ENCODE results near the gene GRIP2.

DNA sequence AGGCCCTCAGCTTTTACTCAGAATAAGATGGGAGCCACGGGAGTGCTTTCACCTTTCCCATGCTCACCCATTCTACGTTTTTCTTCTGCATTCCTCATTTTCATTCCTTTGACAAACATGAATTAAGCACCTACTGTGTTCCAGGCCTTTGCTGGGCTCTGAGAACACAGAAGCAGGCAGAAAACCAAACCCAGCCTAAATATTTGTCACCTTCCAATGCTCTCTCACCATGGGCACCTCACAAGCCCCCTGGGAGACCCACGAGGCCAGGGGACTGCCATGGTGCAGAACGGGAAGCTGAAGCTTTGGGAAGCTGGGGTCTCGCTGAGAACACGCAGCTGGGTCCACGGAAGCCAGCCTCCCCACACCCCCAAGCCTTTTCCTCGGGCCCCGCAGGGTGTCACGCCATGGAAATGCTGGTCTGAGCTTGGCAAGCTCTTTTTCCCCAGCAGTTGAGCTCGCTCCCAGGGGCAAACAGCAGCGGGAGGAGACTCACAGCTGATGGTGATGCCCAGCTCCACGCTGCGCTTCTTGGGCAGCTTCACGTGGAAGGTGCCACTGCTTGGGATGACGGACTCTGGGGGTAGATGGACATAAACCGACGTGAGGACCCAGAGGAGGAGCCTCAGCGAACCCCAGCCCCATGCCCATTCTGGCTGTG is 27.7 kb downstream of the GRIP2 start:
- TF ChIP-seq EZH2 (IDR thresholded peaks at IDR 0.05; ENCODE audit: borderline replicate concordance, low read depth, low read length, severe bottlenecking): no peak
- TF ChIP-seq POLR2A (IDR thresholded peaks at IDR 0.05; ENCODE audit: low read depth, low read length): no peak
- TF ChIP-seq, protein P1, sequence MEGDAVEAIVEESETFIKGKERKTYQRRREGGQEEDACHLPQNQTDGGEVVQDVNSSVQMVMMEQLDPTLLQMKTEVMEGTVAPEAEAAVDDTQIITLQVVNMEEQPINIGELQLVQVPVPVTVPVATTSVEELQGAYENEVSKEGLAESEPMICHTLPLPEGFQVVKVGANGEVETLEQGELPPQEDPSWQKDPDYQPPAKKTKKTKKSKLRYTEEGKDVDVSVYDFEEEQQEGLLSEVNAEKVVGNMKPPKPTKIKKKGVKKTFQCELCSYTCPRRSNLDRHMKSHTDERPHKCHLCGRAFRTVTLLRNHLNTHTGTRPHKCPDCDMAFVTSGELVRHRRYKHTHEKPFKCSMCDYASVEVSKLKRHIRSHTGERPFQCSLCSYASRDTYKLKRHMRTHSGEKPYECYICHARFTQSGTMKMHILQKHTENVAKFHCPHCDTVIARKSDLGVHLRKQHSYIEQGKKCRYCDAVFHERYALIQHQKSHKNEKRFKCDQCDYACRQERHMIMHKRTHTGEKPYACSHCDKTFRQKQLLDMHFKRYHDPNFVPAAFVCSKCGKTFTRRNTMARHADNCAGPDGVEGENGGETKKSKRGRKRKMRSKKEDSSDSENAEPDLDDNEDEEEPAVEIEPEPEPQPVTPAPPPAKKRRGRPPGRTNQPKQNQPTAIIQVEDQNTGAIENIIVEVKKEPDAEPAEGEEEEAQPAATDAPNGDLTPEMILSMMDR (IDR thresholded peaks at IDR 0.05; ENCODE audit: extremely low read depth in 1 of 2, insufficient read depth in 1 of 2, low read depth in 1 of 2, low read length in 2 of 2): no peak
- no peak for TF ChIP-seq POLR2AphosphoS5 (IDR thresholded peaks at IDR 0.05; ENCODE audit: insufficient read depth, low read depth, low read length)
- TF ChIP-seq, protein P2, sequence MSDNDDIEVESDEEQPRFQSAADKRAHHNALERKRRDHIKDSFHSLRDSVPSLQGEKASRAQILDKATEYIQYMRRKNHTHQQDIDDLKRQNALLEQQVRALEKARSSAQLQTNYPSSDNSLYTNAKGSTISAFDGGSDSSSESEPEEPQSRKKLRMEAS (IDR thresholded peaks at IDR 0.05; ENCODE audit: insufficient read depth, insufficient read length): no peak
- TF ChIP-seq MYC (IDR thresholded peaks at IDR 0.05; ENCODE audit: low read depth, low read length): no peak
- TF ChIP-seq JUN (IDR thresholded peaks at IDR 0.05; ENCODE audit: borderline replicate concordance, insufficient read depth, insufficient read length, low read depth): no peak
- no peak for TF ChIP-seq FOS (IDR thresholded peaks at IDR 0.05; ENCODE audit: borderline replicate concordance, insufficient read depth, low read length)

Measured in endothelial cell of umbilical vein (primary cell).